Mucosa of stomach (tissue), 1 donor: ENCODE results near the gene NUPR2.
"Not testable (repeated sequence)": the region's sequence is repeated elsewhere in the genome, so short reads cannot be mapped to it uniquely, and the experiment has no call there.

Experiments
- H3K27me3 ChIP-seq: one replicate; pipeline ENCODE4 v1.7.0; 2013; ENCODE audit warnings: mild to moderate bottlenecking, low read length; ENCODE audit not compliant: control insufficient read depth, insufficient read depth
- H3K36me3 ChIP-seq: one replicate; pipeline ENCODE4 v1.7.0; 2013; ENCODE audit warnings: low read length; ENCODE audit not compliant: control insufficient read depth, insufficient read depth
- H3K4me1 ChIP-seq: one replicate; pipeline ENCODE4 v1.7.0; 2013; ENCODE audit warnings: mild to moderate bottlenecking, low read length; ENCODE audit not compliant: control insufficient read depth, insufficient read depth
- H3K4me3 ChIP-seq: one replicate; pipeline ENCODE4 v1.7.0; 2013; ENCODE audit warnings: low read length
- H3K9ac ChIP-seq: one replicate; pipeline ENCODE4 v1.7.0; 2013; ENCODE audit warnings: mild to moderate bottlenecking, low read length, moderate library complexity
- H3K9me3 ChIP-seq: one replicate; pipeline ENCODE4 v1.7.0; 2013; ENCODE audit warnings: mild to moderate bottlenecking, low read length, moderate library complexity; ENCODE audit not compliant: control insufficient read depth
- donor health status: Pancreatic carcinoma.

The NUPR2 gene

DNA sequence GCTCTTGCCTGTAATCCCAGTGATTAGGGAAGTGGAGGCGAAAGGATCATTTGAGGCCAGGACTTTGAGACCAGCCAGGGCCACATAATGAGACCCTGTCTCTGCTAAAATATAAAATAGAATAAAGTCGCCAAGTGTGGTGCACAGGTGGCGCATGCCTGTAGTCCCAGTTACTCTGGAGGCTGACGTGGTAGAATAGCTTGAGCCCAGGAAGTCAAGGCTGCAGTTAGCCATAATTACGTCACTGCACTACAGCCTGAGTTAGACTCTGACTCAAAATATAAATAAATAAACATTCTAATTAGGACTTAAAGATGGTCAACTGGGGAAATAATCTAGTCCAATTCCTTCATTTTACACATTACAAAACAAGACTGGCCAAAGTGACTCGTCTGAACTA lies 10.7 kb downstream of the NUPR2 start:
- H3K4me1 ChIP-seq = peaks cover 4% of the 10 kb centered on the region
- peak overlapping the region; percentile 70 for H3K4me3 ChIP-seq
- H3K9ac ChIP-seq = peak overlapping the region; percentile 99
- H3K36me3 ChIP-seq = peaks cover 5% of the 10 kb centered on the region
- H3K27me3 ChIP-seq = no peaks in the 10 kb centered on the region
- H3K9me3 ChIP-seq = no peaks in the 10 kb centered on the region

DNA sequence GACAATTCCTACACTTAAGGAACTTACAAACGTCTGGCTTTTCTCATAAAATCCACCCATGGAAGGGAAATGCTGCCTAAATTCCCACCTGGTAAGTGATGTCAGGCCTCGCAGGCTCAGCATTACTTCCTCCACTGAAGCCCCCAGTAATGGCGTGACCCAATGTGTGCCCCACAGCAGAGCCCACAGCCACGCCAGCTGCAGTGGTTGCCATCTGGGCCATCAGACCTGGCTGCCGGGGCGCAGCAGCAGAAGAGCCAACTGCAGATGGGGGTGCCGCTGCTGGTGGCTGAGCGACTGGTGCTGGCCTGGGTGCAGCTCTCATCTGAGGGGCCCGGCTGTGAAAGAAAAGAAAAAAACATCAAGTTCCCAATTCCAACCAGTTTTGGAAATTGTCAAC lies 12.1 kb downstream of the NUPR2 start:
- peaks cover 15% of the 10 kb centered on the region for H3K36me3 ChIP-seq
- not testable (repeated sequence) for H3K27me3 ChIP-seq, H3K9me3 ChIP-seq

GRCh38 chr7:56099653-56100052 lies 16.6 kb downstream of the NUPR2 start:
- peaks cover 15% of the 10 kb centered on the region for H3K36me3 ChIP-seq
- no peaks in the 10 kb centered on the region for H3K9me3 ChIP-seq
- no peaks in the 10 kb centered on the region for H3K27me3 ChIP-seq
- no peak overlapping the region for H3K9ac ChIP-seq
- H3K4me3 ChIP-seq = no peak overlapping the region
- H3K4me1 ChIP-seq = peaks cover 7% of the 10 kb centered on the region

More for the DNA sequence above, 12.1 kb downstream of the NUPR2 start:
- not testable (repeated sequence) for H3K4me3 ChIP-seq, H3K9ac ChIP-seq, H3K4me1 ChIP-seq

DNA sequence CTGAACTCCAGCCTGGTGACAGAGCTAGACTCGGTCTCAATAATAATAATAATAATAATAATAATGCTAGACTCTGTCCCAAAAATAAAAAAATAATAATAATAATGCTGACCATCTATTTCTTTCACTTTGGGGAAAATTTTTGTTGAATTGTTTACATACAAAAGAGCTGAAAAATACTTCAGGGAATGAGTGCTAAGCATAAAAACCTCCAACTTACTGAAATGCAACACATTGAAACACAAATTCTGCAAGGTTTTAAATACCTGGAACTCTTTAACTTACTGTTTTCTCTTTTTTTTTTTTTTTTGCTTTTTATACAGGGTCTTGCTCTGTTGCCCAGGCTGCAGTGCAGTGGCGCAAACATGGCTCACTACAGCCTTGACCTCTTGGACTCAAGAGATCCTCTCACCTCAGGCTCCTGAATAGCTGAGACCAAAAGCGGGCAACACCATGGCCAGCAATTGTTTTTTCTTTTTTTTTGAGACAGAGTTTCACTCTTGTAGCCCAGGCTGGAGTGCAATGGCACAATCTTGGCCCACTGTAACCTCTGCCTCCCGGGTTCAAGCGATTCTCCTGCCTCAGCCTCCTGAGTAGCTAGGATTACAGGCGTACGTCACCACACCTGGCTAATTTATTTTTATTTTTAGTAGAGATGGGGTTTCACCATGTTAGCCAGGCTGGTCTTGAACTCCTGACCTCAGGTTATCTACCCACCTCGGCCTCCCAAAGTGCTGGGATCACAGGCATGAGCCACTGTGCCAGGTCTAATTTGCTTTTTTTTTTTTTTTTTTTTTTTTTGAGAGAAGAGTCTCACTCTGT lies 17.8 kb downstream of the NUPR2 start:
- H3K9me3 ChIP-seq, H3K4me1 ChIP-seq, H3K36me3 ChIP-seq, H3K4me3 ChIP-seq, H3K27me3 ChIP-seq, H3K9ac ChIP-seq: not testable (repeated sequence)

DNA sequence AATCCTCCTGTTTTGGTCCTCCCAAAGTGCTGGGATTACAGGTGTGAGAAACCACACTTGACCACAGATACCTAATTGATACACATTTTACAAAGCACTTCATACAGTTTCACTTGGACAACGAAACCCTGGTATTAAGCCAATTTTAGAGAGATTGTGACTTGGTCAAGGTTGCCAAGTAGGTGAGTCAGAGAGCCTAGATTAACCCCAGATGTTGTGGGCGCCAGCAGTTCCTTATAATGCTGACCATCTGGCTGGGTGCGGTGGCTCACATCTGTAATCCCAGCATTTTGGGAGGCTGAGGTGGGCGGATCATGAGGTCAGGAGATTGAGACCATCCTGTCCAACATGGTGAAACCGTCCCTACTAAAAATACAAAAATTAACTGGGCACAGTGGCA lies 18.5 kb downstream of the NUPR2 start:
- no peak overlapping the region for H3K4me3 ChIP-seq
- H3K9me3 ChIP-seq = no peaks in the 10 kb centered on the region
- peaks cover 10% of the 10 kb centered on the region for H3K36me3 ChIP-seq
- H3K4me1 ChIP-seq = peaks cover 9% of the 10 kb centered on the region
- H3K27me3 ChIP-seq = no peaks in the 10 kb centered on the region
- H3K9ac ChIP-seq = no peak overlapping the region

- no peak within 1 kb of the TSS for H3K4me3 ChIP-seq
- H3K9me3 ChIP-seq = no peaks in the 10 kb centered on the region
- H3K36me3 ChIP-seq = no peaks in the 10 kb centered on the region
- H3K9ac ChIP-seq = no peak within 1 kb of the TSS
- H3K4me1 ChIP-seq = peaks cover 12% of the 10 kb centered on the region
- no peaks in the 10 kb centered on the region for H3K27me3 ChIP-seq
Measured at GRCh38 chr7:56092789-56093531, 23.3 kb downstream of the NUPR2 start, which contains the start of gene PHKG1. Gene PHKG1, minus strand, starts transcription at chr7:56092952. Its CDS starts 4,011 bp downstream, at chr7:56088941.

DNA sequence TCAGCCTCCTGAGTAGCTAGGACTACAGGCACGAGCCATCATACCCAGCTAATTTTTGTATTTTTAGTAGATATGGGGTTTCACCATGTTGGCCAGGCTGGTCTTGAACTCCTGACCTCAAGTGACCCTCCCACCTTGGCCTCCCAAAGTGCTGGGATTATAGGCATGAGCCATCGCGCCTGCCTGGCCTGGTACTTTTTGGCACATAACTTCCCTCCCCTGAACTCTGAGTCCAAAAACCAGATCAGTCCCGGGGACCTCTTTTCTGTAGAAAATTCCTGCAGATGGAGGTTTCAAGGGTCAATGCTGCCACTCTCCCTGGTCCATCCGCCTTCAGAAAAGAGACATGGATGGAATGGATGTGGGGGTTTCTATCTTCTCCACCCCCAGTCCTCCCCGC lies 23.8 kb downstream of the NUPR2 start:
- not testable (repeated sequence) for H3K27me3 ChIP-seq, H3K9ac ChIP-seq, H3K4me1 ChIP-seq, H3K36me3 ChIP-seq, H3K4me3 ChIP-seq, H3K9me3 ChIP-seq

DNA sequence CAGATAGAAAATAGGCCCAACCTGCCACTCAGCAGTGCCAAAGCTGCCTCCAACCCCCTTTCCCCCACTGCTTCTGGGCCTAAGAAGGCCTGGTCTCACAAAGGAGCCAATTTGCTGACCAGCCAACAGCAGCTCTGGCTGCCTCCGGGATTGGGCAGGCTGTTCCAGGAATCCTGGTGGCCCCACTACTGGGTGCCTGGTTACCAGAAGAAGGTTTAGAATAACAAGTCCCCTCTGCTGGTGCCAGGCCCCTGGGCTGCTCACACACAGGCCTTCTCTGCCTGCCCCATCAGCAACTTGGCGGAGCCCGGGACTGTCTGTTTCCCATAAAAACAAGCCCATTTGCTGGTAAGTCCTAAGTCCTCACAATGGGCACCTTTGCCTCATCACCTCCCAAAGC lies 24.6 kb downstream of the NUPR2 start:
- Histone ChIP-seq H3K4me3 (no peak overlapping the region), H3K36me3 (no peaks in the 10 kb centered on the region), H3K4me1 (peaks cover 5% of the 10 kb centered on the region), H3K9ac (no peak overlapping the region), H3K9me3 (no peaks in the 10 kb centered on the region), H3K27me3 (no peaks in the 10 kb centered on the region)

DNA sequence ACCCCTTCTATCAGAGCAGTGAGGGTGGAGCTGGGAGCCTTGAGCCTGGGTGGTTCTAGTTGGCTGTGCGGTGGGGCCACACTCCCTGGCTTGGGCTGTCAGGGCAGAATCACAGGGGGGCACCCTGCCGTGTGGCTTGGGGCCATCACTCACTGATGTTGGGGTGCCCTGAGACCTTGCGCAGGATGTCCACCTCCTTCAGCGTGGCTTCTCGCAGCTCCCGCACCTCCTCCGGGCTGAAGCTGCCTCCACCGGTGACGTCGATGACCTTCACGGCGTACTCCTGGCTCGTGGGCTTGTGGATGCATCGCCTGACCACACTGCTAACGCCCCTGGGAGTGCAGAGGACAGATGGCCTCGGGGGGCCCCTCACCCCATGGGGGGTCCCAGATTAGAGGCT lies 28.8 kb downstream of the NUPR2 start:
- Histone ChIP-seq H3K4me1 (peaks cover under 1% of the 10 kb centered on the region), H3K36me3 (no peaks in the 10 kb centered on the region), H3K4me3 (no peak overlapping the region), H3K9ac (no peak overlapping the region), H3K9me3 (no peaks in the 10 kb centered on the region), H3K27me3 (no peaks in the 10 kb centered on the region)

DNA sequence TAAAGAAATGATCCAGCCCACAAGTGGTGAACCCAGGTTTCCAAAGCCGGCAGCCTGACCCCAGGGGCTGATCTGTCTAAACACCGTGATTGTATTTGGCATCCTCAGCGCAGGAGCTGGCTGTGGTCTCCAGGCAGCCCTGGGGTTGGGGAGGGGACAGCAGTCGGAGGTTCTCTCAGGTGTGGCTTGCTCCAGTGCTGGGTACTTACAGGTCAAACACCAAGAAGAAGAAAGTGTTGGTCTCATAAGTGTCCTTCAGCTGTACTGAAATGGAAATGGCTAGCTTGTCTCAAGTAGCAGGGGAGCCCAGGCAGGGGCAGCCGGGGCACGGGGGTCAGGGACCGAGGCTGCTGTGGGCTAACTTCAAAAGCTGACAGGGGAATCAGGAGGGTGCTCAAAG lies 29.5 kb downstream of the NUPR2 start:
- H3K36me3 ChIP-seq = no peaks in the 10 kb centered on the region
- H3K27me3 ChIP-seq = no peaks in the 10 kb centered on the region
- no peak overlapping the region for H3K9ac ChIP-seq
- no peaks in the 10 kb centered on the region for H3K9me3 ChIP-seq
- H3K4me1 ChIP-seq = no peaks in the 10 kb centered on the region
- no peak overlapping the region for H3K4me3 ChIP-seq

DNA sequence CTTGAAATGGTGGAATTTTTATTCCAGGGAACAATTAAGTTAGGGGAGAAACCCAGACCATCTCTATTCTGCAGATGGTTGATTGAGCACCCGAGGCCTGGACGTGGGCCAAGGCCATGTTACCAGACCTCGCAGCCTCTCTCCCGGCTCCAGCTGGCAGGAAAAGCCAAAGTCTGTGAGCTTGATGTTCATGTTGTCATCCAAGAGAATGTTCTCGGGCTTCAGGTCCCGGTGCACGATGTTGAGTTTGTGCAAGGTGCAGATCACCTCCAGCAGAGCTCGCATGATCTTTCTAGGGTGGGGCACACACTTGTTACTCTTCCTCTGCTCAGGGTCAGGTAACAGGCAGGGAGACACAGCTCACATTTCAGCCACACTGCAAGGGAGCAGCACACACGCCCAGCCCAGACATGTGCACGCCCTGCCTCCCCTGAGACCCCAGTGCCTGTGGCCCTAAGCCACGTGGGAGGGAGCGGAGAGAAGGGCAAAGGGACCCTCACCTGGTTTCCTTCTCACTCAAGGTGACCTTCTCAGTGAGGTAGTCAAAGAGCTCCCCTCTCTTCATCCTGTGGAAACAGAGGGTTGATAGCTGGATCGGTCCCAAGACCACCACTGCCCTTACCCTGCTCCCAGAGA lies 32.9 kb downstream of the NUPR2 start:
- no peak overlapping the region for H3K9ac ChIP-seq
- H3K27me3 ChIP-seq = no peaks in the 10 kb centered on the region
- H3K4me3 ChIP-seq = no peak overlapping the region
- no peaks in the 10 kb centered on the region for H3K9me3 ChIP-seq
- H3K4me1 ChIP-seq = peaks cover 11% of the 10 kb centered on the region
- no peaks in the 10 kb centered on the region for H3K36me3 ChIP-seq
